Neural cell (in vitro differentiated cells): ENCODE data around the gene ARHGEF26. TPM values are rescaled to one million over a fixed set of nuclear protein-coding genes. Genes with fewer than 3 reads are reported as not detected.

ENCODE experiments used
- H2AFZ ChIP-seq: fragments of 200-600, 300-800 bp; sonication (generic), shearing (Covaris generic); 2 replicates; pipeline ENCODE4 v1.6.0; 2014; ENCODE audit warnings: low read depth, mild to moderate bottlenecking, antibody characterized with exemption, low read length, moderate library complexity
- H3F3A ChIP-seq: fragments of 200-600 bp; shearing (Covaris generic); 2 replicates; pipeline ENCODE4 v1.6.1; 2016; ENCODE audit warnings: mild to moderate bottlenecking, moderate library complexity, mixed read lengths, antibody characterized with exemption, low read length; ENCODE audit not compliant: insufficient read depth, poor library complexity, severe bottlenecking
- H3K27ac ChIP-seq: fragments of 200-600, 300-800 bp; sonication (generic), shearing (Covaris generic); 2 replicates; pipeline ENCODE4 v1.5.1; 2014; ENCODE audit warnings: mild to moderate bottlenecking, low read length, moderate library complexity
- H3K27me3 ChIP-seq: fragments of 300-800, 200-600 bp; sonication (generic), shearing (Covaris generic); 2 replicates; pipeline ENCODE4 v1.6.0; 2014; ENCODE audit warnings: mild to moderate bottlenecking, low read depth, low read length, moderate library complexity; ENCODE audit not compliant: insufficient read depth
- H3K36me3 ChIP-seq: fragments of 300-800, 200-600 bp; sonication (generic), shearing (Covaris generic); 2 replicates; pipeline ENCODE4 v1.5.1; 2014; ENCODE audit warnings: mild to moderate bottlenecking, antibody characterized with exemption, low read length, moderate library complexity; ENCODE audit not compliant: insufficient read depth
- H3K4me2 ChIP-seq: fragments of 300-800, 200-600 bp; sonication (generic), shearing (Covaris generic); 2 replicates; pipeline ENCODE4 v1.6.0; 2014; ENCODE audit warnings: mild to moderate bottlenecking, low read length
- H3K4me3 ChIP-seq: fragments of 300-800, 200-600 bp; sonication (generic), shearing (Covaris generic); 2 replicates; pipeline ENCODE4 v1.5.1; 2014; ENCODE audit warnings: mild to moderate bottlenecking, low read length, moderate library complexity
- H3K79me2 ChIP-seq: fragments of 200-600 bp; shearing (Covaris generic); replicated peaks from 2 replicates; pipeline ENCODE4 v1.6.0; 2014; ENCODE audit warnings: mild to moderate bottlenecking, low read length, moderate library complexity; ENCODE audit not compliant: insufficient read depth
- H3K9ac ChIP-seq: fragments of 300-800, 200-600 bp; sonication (generic), shearing (Covaris generic); 2 replicates; pipeline ENCODE4 v1.6.1; 2016; ENCODE audit warnings: mild to moderate bottlenecking, low read length, mixed read lengths
- H3K9me2 ChIP-seq: fragments of 200-600 bp; shearing (Covaris generic); 2 replicates; pipeline ENCODE4 v1.6.1; 2016; ENCODE audit warnings: mild to moderate bottlenecking, low read length, mixed read lengths; ENCODE audit not compliant: insufficient read depth
- H3K9me3 ChIP-seq: fragments of 200-600, 300-800 bp; sonication (generic), shearing (Covaris generic); 2 replicates; pipeline ENCODE4 v1.6.1; 2016; ENCODE audit warnings: mild to moderate bottlenecking, mixed run types, low read length, moderate library complexity, mixed read lengths
- H4K20me1 ChIP-seq: fragments of 200-600 bp; shearing (Covaris generic); 2 replicates; pipeline ENCODE4 v1.6.1; 2016; ENCODE audit warnings: mild to moderate bottlenecking, mixed run types; ENCODE audit not compliant: insufficient read depth
- EP300 ChIP-seq: fragments of 450-650 bp; conservative IDR thresholded peaks from 2 replicates; pipeline ENCODE4 v1.6.1; 2014; ENCODE audit warnings: antibody characterized with exemption, mild to moderate bottlenecking, moderate library complexity; ENCODE audit not compliant: poor library complexity, severe bottlenecking
- EZH2 ChIP-seq: fragments of 200-600, 300-800 bp; shearing (Covaris generic), sonication (generic); IDR thresholded peaks from 2 replicates; pipeline ENCODE4 v1.6.1; 2014; ENCODE audit warnings: antibody characterized with exemption, low read length, borderline replicate concordance, mild to moderate bottlenecking; ENCODE audit not compliant: insufficient read depth, poor library complexity, severe bottlenecking
- POLR2AphosphoS5 ChIP-seq: IDR thresholded peaks from 2 replicates; pipeline ENCODE4 v1.6.1; 2012
- RAD21 ChIP-seq: fragments of 450-650 bp; conservative IDR thresholded peaks from 2 replicates; pipeline ENCODE4 v1.6.1; 2014; ENCODE audit warnings: antibody characterized with exemption, mild to moderate bottlenecking, moderate library complexity
- SMC3 ChIP-seq: fragments of 450-650 bp; conservative IDR thresholded peaks from 2 replicates; pipeline ENCODE4 v1.6.1; 2014; ENCODE audit warnings: antibody characterized with exemption, mild to moderate bottlenecking, moderate library complexity; ENCODE audit not compliant: poor library complexity
- TAF1 ChIP-seq: IDR thresholded peaks from 2 replicates; pipeline ENCODE4 v1.6.1; 2012; ENCODE audit warnings: low read depth
- polyA plus RNA-seq: library from polyadenylated mRNA; depleted of rRNA; stranded (reverse); fragments of >200 nt; gene quantifications from 2 replicates; pipeline ENCODE4 v1.2.3, GENCODE V29; 2014
- TF ChIP-seq, protein P1 (sequence below): IDR thresholded peaks from 2 replicates; pipeline ENCODE4 v1.6.1; 2012; ENCODE audit warnings: borderline replicate concordance
- TF ChIP-seq, protein P2 (sequence below): fragments of 450-650 bp; IDR thresholded peaks from 2 replicates; pipeline ENCODE4 v1.5.1; 2014; ENCODE audit warnings: antibody characterized with exemption, mild to moderate bottlenecking, moderate library complexity; ENCODE audit not compliant: poor library complexity, severe bottlenecking

ARHGEF26 gene
- polyA plus RNA-seq, 1 donor from 2014 or later: 5.7 TPM

DNA sequence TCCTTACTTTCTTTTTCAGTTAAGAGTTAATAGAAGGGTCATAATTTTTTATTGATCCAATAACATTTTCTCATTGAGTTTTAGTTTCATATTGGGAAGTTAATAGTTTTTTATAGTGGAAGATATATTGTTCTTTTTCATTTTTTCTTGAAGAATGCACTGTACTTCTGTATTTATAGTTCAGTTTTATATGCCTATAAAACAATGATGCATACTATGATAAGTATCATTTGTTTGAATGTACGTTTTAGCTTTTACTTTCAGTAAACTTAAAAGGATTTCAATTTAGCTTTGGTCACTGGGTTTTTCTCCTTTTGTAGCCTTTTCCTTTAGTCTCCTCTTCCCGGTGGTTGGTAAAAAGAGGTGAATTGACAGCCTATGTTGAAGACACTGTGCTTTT is 104.3 kb downstream of the ARHGEF26 start:
- no peaks in the 10 kb centered on the region for H3K27me3 ChIP-seq
- H3K9me3 ChIP-seq: no peaks in the 10 kb centered on the region
- H3K9ac ChIP-seq: no peak overlapping the region
- no peaks in the 10 kb centered on the region for H3K36me3 ChIP-seq
- no peak for TF ChIP-seq EP300
- TF ChIP-seq, protein P1, sequence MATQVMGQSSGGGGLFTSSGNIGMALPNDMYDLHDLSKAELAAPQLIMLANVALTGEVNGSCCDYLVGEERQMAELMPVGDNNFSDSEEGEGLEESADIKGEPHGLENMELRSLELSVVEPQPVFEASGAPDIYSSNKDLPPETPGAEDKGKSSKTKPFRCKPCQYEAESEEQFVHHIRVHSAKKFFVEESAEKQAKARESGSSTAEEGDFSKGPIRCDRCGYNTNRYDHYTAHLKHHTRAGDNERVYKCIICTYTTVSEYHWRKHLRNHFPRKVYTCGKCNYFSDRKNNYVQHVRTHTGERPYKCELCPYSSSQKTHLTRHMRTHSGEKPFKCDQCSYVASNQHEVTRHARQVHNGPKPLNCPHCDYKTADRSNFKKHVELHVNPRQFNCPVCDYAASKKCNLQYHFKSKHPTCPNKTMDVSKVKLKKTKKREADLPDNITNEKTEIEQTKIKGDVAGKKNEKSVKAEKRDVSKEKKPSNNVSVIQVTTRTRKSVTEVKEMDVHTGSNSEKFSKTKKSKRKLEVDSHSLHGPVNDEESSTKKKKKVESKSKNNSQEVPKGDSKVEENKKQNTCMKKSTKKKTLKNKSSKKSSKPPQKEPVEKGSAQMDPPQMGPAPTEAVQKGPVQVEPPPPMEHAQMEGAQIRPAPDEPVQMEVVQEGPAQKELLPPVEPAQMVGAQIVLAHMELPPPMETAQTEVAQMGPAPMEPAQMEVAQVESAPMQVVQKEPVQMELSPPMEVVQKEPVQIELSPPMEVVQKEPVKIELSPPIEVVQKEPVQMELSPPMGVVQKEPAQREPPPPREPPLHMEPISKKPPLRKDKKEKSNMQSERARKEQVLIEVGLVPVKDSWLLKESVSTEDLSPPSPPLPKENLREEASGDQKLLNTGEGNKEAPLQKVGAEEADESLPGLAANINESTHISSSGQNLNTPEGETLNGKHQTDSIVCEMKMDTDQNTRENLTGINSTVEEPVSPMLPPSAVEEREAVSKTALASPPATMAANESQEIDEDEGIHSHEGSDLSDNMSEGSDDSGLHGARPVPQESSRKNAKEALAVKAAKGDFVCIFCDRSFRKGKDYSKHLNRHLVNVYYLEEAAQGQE: no peak
- no peak for TF ChIP-seq SMC3
- no peaks in the 10 kb centered on the region for H3K79me2 ChIP-seq
- H3K4me3 ChIP-seq: no peak overlapping the region
- H4K20me1 ChIP-seq: no peaks in the 10 kb centered on the region
- H3K9me2 ChIP-seq: no peaks in the 10 kb centered on the region
- H2AFZ ChIP-seq: no peak overlapping the region
- H3K27ac ChIP-seq: no peak overlapping the region
- H3F3A ChIP-seq: no peaks in the 10 kb centered on the region
- no peak overlapping the region for H3K4me2 ChIP-seq

- no peak overlapping the region for H2AFZ ChIP-seq
- H3K9ac ChIP-seq: no peak overlapping the region
- no peaks in the 10 kb centered on the region for H3K27me3 ChIP-seq
- no peaks in the 10 kb centered on the region for H3K79me2 ChIP-seq
- no peaks in the 10 kb centered on the region for H3K36me3 ChIP-seq
- no peak overlapping the region for H3K27ac ChIP-seq
- no peak overlapping the region for H3K4me2 ChIP-seq
- H3K9me2 ChIP-seq: no peaks in the 10 kb centered on the region
- no peaks in the 10 kb centered on the region for H4K20me1 ChIP-seq
- no peaks in the 10 kb centered on the region for H3K9me3 ChIP-seq
- H3K4me3 ChIP-seq: no peak overlapping the region
- no peak for TF ChIP-seq SMC3
- TF ChIP-seq EP300: no peak
- TF ChIP-seq POLR2AphosphoS5: no peak
- TF ChIP-seq, protein P2, sequence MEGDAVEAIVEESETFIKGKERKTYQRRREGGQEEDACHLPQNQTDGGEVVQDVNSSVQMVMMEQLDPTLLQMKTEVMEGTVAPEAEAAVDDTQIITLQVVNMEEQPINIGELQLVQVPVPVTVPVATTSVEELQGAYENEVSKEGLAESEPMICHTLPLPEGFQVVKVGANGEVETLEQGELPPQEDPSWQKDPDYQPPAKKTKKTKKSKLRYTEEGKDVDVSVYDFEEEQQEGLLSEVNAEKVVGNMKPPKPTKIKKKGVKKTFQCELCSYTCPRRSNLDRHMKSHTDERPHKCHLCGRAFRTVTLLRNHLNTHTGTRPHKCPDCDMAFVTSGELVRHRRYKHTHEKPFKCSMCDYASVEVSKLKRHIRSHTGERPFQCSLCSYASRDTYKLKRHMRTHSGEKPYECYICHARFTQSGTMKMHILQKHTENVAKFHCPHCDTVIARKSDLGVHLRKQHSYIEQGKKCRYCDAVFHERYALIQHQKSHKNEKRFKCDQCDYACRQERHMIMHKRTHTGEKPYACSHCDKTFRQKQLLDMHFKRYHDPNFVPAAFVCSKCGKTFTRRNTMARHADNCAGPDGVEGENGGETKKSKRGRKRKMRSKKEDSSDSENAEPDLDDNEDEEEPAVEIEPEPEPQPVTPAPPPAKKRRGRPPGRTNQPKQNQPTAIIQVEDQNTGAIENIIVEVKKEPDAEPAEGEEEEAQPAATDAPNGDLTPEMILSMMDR: no peak
- H3F3A ChIP-seq: no peaks in the 10 kb centered on the region
Observed at GRCh38 chr3:154227531-154227930, 106.3 kb downstream of the ARHGEF26 start.

DNA sequence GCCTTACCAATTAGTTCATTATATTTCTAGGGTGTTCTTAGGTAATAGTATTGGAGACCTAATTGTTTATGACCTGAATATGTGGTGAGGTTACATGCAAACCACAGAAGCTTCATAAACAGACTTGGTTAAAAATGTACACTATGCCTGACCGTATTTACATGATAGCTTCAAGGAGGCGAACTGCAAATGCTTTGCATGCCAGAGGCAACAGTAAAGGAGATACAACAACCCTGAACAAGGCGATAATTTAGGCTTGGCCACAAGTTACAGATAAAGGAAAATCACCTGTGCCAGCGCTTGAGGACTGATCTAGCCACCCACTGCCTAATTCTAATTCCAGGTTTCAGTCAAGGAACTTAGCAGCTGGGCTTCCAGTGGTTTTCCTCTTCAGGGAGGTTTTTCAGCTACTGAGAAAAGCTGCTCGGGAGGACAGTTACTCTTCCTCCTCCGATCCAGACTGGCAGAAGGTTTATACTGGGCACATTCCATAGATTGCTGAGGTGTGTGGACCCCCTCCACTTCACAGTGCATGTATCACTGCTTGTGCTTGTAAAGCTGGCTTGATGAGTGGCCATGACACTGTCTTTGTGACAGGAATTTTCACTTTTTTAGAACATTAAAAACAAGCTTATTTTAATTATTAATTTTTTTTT is 107.5 kb downstream of the ARHGEF26 start:
- Histone ChIP-seq H3K27ac (no peak overlapping the region), H3K4me3 (no peak overlapping the region), H3K27me3 (no peaks in the 10 kb centered on the region)

More for the DNA sequence above, 107.5 kb downstream of the ARHGEF26 start:
- no peaks in the 10 kb centered on the region for H3K79me2 ChIP-seq
- H3F3A ChIP-seq: no peaks in the 10 kb centered on the region
- H3K9ac ChIP-seq: no peak overlapping the region
- no peak for TF ChIP-seq EZH2
- no peak for TF ChIP-seq TAF1
- no peak for TF ChIP-seq RAD21
- TF ChIP-seq SMC3: no peak
- no peak for TF ChIP-seq POLR2AphosphoS5
- TF ChIP-seq EP300: no peak
- TF ChIP-seq, protein P1: no peak
- H4K20me1 ChIP-seq: no peaks in the 10 kb centered on the region
- no peak overlapping the region for H3K4me2 ChIP-seq
- H3K36me3 ChIP-seq: no peaks in the 10 kb centered on the region
- no peaks in the 10 kb centered on the region for H3K9me3 ChIP-seq
- H2AFZ ChIP-seq: no peak overlapping the region
- H3K9me2 ChIP-seq: no peaks in the 10 kb centered on the region
